ENCODE measurements around the gene GCK. TPM values are rescaled to one million over a fixed set of nuclear protein-coding genes. Genes with fewer than 3 reads are reported as not detected.

The GCK gene
- total and polyA plus RNA-seq, 2 of the 13 experiments (the other 11 are each of a cell fraction or from before 2014, with no cell fraction given): not detected

DNA sequence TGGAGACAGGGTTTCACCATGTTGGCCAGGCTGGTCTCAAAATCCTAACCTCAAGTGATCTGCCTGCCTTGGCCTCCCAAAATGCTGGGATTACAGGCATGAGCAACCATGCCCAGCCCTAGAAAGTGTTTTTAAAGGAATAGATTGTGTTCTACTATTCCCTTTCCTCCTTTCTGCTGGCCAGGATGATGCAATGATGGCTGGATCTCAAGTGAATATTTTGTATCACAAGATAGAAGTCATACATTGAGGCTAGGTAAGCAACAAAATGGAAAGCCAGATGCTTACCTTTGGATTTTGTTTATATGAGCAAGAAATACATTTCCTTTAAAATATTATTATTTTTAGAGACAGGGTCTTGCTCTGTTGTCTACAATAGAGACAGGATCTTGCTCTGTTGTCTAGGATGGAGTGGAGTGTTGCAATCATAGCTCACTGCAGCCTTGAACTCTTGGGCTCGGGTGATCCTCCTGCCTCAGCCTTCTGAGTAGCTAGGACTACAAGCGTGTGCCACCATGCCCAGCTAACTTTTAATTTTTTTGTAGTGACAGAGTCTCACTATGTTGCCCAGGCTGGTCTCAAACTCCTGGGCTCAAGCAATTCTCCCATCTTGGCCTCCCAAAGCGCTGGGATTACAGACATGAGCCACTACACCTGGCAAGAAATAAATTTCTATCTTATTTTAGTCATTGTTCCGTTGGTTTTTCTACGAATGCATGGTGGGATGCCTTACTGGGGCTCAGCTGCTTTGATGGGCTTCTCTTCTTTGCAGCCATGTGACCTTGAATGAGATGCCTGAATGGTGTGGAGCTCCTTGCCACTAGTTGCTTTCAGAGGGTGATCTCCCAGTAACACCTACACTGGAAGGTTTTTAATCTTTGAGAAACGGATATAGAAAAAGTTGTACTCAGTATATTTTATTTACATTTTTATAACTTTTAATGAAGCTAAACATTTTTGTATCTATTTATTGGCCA lies 90.9 kb downstream of the GCK start (continued):
- TF ChIP-seq, protein P1, sequence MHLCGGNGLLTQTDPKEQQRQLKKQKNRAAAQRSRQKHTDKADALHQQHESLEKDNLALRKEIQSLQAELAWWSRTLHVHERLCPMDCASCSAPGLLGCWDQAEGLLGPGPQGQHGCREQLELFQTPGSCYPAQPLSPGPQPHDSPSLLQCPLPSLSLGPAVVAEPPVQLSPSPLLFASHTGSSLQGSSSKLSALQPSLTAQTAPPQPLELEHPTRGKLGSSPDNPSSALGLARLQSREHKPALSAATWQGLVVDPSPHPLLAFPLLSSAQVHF (CRISPR knock-in tag; IDR thresholded peaks at IDR 0.05): no peak
- TF ChIP-seq, protein P2, sequence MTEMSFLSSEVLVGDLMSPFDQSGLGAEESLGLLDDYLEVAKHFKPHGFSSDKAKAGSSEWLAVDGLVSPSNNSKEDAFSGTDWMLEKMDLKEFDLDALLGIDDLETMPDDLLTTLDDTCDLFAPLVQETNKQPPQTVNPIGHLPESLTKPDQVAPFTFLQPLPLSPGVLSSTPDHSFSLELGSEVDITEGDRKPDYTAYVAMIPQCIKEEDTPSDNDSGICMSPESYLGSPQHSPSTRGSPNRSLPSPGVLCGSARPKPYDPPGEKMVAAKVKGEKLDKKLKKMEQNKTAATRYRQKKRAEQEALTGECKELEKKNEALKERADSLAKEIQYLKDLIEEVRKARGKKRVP (CRISPR knock-in tag; IDR thresholded peaks at IDR 0.05): peak in 1 of 2 experiments; percentile 81; a peak in 2 of 4 replicates
- no peak for TF ChIP-seq ZSCAN30 (CRISPR knock-in tag; IDR thresholded peaks at IDR 0.05)
- TF ChIP-seq ATF1 (CRISPR knock-in tag; IDR thresholded peaks at IDR 0.05): no peak
- no peak for TF ChIP-seq HNRNPUL1 (IDR thresholded peaks at IDR 0.05; ENCODE audit: low read depth, low read length)
- TF ChIP-seq, protein P3, sequence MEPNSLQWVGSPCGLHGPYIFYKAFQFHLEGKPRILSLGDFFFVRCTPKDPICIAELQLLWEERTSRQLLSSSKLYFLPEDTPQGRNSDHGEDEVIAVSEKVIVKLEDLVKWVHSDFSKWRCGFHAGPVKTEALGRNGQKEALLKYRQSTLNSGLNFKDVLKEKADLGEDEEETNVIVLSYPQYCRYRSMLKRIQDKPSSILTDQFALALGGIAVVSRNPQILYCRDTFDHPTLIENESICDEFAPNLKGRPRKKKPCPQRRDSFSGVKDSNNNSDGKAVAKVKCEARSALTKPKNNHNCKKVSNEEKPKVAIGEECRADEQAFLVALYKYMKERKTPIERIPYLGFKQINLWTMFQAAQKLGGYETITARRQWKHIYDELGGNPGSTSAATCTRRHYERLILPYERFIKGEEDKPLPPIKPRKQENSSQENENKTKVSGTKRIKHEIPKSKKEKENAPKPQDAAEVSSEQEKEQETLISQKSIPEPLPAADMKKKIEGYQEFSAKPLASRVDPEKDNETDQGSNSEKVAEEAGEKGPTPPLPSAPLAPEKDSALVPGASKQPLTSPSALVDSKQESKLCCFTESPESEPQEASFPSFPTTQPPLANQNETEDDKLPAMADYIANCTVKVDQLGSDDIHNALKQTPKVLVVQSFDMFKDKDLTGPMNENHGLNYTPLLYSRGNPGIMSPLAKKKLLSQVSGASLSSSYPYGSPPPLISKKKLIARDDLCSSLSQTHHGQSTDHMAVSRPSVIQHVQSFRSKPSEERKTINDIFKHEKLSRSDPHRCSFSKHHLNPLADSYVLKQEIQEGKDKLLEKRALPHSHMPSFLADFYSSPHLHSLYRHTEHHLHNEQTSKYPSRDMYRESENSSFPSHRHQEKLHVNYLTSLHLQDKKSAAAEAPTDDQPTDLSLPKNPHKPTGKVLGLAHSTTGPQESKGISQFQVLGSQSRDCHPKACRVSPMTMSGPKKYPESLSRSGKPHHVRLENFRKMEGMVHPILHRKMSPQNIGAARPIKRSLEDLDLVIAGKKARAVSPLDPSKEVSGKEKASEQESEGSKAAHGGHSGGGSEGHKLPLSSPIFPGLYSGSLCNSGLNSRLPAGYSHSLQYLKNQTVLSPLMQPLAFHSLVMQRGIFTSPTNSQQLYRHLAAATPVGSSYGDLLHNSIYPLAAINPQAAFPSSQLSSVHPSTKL (CRISPR knock-in tag; IDR thresholded peaks at IDR 0.05): 0 out of 2 replicates have a peak, but pooled peaks have one; percentile 8
- 0 out of 2 replicates have a peak, but pooled peaks have one; percentile 0 for TF ChIP-seq CEBPB (IDR thresholded peaks at IDR 0.05; ENCODE audit: borderline replicate concordance, low read depth, low read length)
- TF ChIP-seq LCORL (IDR thresholded peaks at IDR 0.05): no peak
- TF ChIP-seq LCORL (CRISPR knock-in tag; IDR thresholded peaks at IDR 0.05): no peak
- TF ChIP-seq CENPX (CRISPR knock-in tag; IDR thresholded peaks at IDR 0.05): no peak

Measured in HepG2 (cell line).